WERI-Rb-1 (cell line): ENCODE measurements around the gene GHRL.

Experiments
- DNase-seq: peaks from one replicate; pipeline ENCODE4 v3.0.0-alpha.2; 2020
- H3K27ac ChIP-seq: fragments of 250-450 bp; sonication (Bioruptor Pico); 2 replicates; pipeline ENCODE4 v1.5.1; 2020; ENCODE audit warnings: mild to moderate bottlenecking, moderate library complexity
- H3K27me3 ChIP-seq: fragments of 250-450 bp; sonication (Bioruptor Pico); 2 replicates; pipeline ENCODE4 v1.5.1; 2021; ENCODE audit warnings: mild to moderate bottlenecking, low read depth, moderate library complexity; ENCODE audit not compliant: insufficient read depth, severe bottlenecking
- H3K36me3 ChIP-seq: fragments of 250-450 bp; sonication (Bioruptor Pico); 2 replicates; pipeline ENCODE4 v1.5.1; 2020; ENCODE audit warnings: mild to moderate bottlenecking, moderate library complexity
- H3K4me3 ChIP-seq: 2 replicates; pipeline ENCODE4 v1.5.1; 2011; ENCODE audit warnings: low read depth, mild to moderate bottlenecking, control low read depth, low read length
- H3K9me3 ChIP-seq: fragments of 250-450 bp; sonication (Bioruptor Pico); 2 replicates; pipeline ENCODE4 v1.5.1; 2021; ENCODE audit warnings: mild to moderate bottlenecking, moderate library complexity; ENCODE audit not compliant: severe bottlenecking
- TF ChIP-seq, protein P1 (sequence below): IDR thresholded peaks from 2 replicates; pipeline ENCODE4 v1.5.1; 2011; ENCODE audit warnings: low read depth, mild to moderate bottlenecking, control low read depth, inconsistent platforms, low read length

GHRL gene

GRCh38 chr3:10288575-10288960 is 4.2 kb downstream of the GHRL start:
- Histone ChIP-seq H3K36me3 (peaks cover 9% of the 10 kb centered on the region), H3K9me3 (no peaks in the 10 kb centered on the region), H3K27ac (no peak overlapping the region), H3K27me3 (no peaks in the 10 kb centered on the region), H3K4me3 (no peak overlapping the region)
- TF ChIP-seq, protein P1, sequence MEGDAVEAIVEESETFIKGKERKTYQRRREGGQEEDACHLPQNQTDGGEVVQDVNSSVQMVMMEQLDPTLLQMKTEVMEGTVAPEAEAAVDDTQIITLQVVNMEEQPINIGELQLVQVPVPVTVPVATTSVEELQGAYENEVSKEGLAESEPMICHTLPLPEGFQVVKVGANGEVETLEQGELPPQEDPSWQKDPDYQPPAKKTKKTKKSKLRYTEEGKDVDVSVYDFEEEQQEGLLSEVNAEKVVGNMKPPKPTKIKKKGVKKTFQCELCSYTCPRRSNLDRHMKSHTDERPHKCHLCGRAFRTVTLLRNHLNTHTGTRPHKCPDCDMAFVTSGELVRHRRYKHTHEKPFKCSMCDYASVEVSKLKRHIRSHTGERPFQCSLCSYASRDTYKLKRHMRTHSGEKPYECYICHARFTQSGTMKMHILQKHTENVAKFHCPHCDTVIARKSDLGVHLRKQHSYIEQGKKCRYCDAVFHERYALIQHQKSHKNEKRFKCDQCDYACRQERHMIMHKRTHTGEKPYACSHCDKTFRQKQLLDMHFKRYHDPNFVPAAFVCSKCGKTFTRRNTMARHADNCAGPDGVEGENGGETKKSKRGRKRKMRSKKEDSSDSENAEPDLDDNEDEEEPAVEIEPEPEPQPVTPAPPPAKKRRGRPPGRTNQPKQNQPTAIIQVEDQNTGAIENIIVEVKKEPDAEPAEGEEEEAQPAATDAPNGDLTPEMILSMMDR: no peak
- no peak for DNase-seq

GRCh38 chr3:10287936-10288574 is 4.7 kb downstream of the GHRL start:
- Histone ChIP-seq H3K4me3 (no peak overlapping the region), H3K36me3 (peaks cover 14% of the 10 kb centered on the region), H3K27me3 (no peaks in the 10 kb centered on the region), H3K9me3 (no peaks in the 10 kb centered on the region), H3K27ac (no peak overlapping the region)
- TF ChIP-seq, protein P1: no peak
- DNase-seq: no peak

GRCh38 chr3:10286596-10287295 is 6.0 kb downstream of the GHRL start:
- H3K4me3 ChIP-seq: no peak overlapping the region
- no peaks in the 10 kb centered on the region for H3K9me3 ChIP-seq
- peaks cover 20% of the 10 kb centered on the region for H3K36me3 ChIP-seq
- H3K27ac ChIP-seq: no peak overlapping the region
- H3K27me3 ChIP-seq: no peaks in the 10 kb centered on the region
- TF ChIP-seq, protein P1: no peak
- DNase-seq: no peak

- Histone ChIP-seq H3K27me3 (no peaks in the 10 kb centered on the region), H3K36me3 (peaks cover 20% of the 10 kb centered on the region), H3K9me3 (no peaks in the 10 kb centered on the region), H3K27ac (no peak overlapping the region), H3K4me3 (no peak overlapping the region)
- DNase-seq: no peak
- TF ChIP-seq, protein P1: no peak
These were observed 6.6 kb downstream of the GHRL start for GRCh38 chr3:10286133-10286524.

GRCh38 chr3:10285272-10286132 is 7.2 kb downstream of the GHRL start:
- no peak for DNase-seq
- H3K4me3 ChIP-seq: no peak overlapping the region
- H3K36me3 ChIP-seq: peaks cover 25% of the 10 kb centered on the region
- H3K27ac ChIP-seq: no peak overlapping the region
- H3K27me3 ChIP-seq: no peaks in the 10 kb centered on the region
- TF ChIP-seq, protein P1: no peak
- no peaks in the 10 kb centered on the region for H3K9me3 ChIP-seq
